ENCODE measurements around the gene SVIP.

- TF ChIP-seq POLR2A (IDR thresholded peaks at IDR 0.05), result no peak
- TF ChIP-seq CTCF (IDR thresholded peaks at IDR 0.05), result no peak
Measured at GRCh38 chr11:22860241-22860640, 30.6 kb upstream of the SVIP start, which contains the start of gene CCDC179.
